Measurements from ENCODE around the gene LUZP2. TPM values are rescaled to one million over a fixed set of nuclear protein-coding genes. Genes with fewer than 3 reads are reported as not detected.

The LUZP2 gene
- total RNA-seq, 4 donors from 2014 or later, result under 0.01 TPM; not detected in 3

DNA sequence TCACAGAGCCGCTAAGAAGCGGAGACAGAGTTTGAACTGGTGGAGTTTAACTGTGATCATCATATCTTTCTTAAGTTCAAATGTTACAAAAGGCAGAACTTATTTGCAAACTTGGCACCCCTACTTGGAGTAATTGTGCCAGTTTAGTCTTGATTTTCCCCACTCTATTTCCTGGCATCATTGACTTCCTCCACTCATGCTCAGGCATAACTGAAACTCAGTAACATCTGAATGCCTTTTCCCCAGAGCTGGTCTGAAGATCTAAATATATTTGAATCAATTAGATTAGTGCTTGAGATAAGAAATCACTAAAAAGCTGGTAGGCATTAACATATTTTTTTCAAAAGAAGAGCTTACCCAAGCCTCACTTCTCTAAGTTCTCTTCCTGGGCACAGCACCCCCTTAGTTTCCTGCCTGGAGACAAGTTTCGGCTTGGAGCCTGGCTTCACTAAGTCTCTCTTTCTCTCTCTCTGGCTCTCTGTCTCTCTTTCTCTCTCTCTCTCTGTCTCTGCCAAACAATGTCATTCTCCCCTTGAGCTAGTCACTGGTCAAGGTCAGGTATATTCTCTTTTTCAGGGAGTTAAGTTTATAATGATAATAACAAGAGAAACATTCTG is 190.8 kb downstream of the LUZP2 start:
- TF ChIP-seq POLR2A (IDR thresholded peaks at IDR 0.05) (no peak), EP300 (IDR thresholded peaks at IDR 0.05) (no peak)
- TF ChIP-seq, protein P1, sequence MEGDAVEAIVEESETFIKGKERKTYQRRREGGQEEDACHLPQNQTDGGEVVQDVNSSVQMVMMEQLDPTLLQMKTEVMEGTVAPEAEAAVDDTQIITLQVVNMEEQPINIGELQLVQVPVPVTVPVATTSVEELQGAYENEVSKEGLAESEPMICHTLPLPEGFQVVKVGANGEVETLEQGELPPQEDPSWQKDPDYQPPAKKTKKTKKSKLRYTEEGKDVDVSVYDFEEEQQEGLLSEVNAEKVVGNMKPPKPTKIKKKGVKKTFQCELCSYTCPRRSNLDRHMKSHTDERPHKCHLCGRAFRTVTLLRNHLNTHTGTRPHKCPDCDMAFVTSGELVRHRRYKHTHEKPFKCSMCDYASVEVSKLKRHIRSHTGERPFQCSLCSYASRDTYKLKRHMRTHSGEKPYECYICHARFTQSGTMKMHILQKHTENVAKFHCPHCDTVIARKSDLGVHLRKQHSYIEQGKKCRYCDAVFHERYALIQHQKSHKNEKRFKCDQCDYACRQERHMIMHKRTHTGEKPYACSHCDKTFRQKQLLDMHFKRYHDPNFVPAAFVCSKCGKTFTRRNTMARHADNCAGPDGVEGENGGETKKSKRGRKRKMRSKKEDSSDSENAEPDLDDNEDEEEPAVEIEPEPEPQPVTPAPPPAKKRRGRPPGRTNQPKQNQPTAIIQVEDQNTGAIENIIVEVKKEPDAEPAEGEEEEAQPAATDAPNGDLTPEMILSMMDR (IDR thresholded peaks at IDR 0.05), result no peak
- Histone ChIP-seq H3K36me3 (no peaks in the 10 kb centered on the region), H3K4me1 (no peaks in the 10 kb centered on the region), H3K27ac (no peak overlapping the region), H3K27me3 (no peaks in the 10 kb centered on the region), H3K9me3 (no peaks in the 10 kb centered on the region), H3K4me3 (no peak overlapping the region)
- WGBS, 2 donors, result 90 to 92% methylated on average over 3 of the region's 3 CpGs
- DNase-seq (ENCODE audit: low spot score in 2 of 2), result no peak

GRCh38 chr11:24688981-24689380 is 192.1 kb downstream of the LUZP2 start:
- Histone ChIP-seq H3K4me1 (no peaks in the 10 kb centered on the region), H3K4me3 (no peak overlapping the region), H3K36me3 (no peaks in the 10 kb centered on the region), H3K27me3 (no peaks in the 10 kb centered on the region), H3K9me3 (no peaks in the 10 kb centered on the region), H3K27ac (no peak overlapping the region)
- TF ChIP-seq EP300 (IDR thresholded peaks at IDR 0.05), result no peak
- TF ChIP-seq, protein P1 (IDR thresholded peaks at IDR 0.05), result no peak
- no peak for TF ChIP-seq POLR2A (IDR thresholded peaks at IDR 0.05)
- WGBS, 2 donors, result 19 to 20% methylated on average over 2 of the region's 2 CpGs
- DNase-seq (ENCODE audit: low spot score in 2 of 2), result no peak

- 86 to 87% methylated on average over 3 of the region's 3 CpGs for WGBS, 2 donors
- TF ChIP-seq EP300 (IDR thresholded peaks at IDR 0.05) (no peak), POLR2A (IDR thresholded peaks at IDR 0.05) (no peak)
- TF ChIP-seq, protein P1 (IDR thresholded peaks at IDR 0.05), result no peak
- DNase-seq (ENCODE audit: low spot score in 2 of 2), result no peak
- no peaks in the 10 kb centered on the region for H3K4me1 ChIP-seq
- no peaks in the 10 kb centered on the region for H3K36me3 ChIP-seq
- H3K9me3 ChIP-seq, result peaks cover 0 to 6% (median 0%) of the 10 kb centered on the region in 4 donors
- no peaks in the 10 kb centered on the region for H3K27me3 ChIP-seq
- H3K27ac ChIP-seq, result no peak overlapping the region
- H3K4me3 ChIP-seq, result no peak overlapping the region
These were observed 200.8 kb downstream of the LUZP2 start for GRCh38 chr11:24697522-24698111.

GRCh38 chr11:24704716-24705115 is 207.9 kb downstream of the LUZP2 start:
- no peak for DNase-seq (ENCODE audit: low spot score in 2 of 2)
- Histone ChIP-seq H3K9me3 (no peaks in the 10 kb centered on the region), H3K36me3 (no peaks in the 10 kb centered on the region), H3K27me3 (no peaks in the 10 kb centered on the region), H3K4me3 (no peak overlapping the region), H3K4me1 (no peaks in the 10 kb centered on the region), H3K27ac (no peak overlapping the region)
- TF ChIP-seq, protein P1 (IDR thresholded peaks at IDR 0.05), result no peak
- TF ChIP-seq POLR2A (IDR thresholded peaks at IDR 0.05) (no peak), EP300 (IDR thresholded peaks at IDR 0.05) (no peak)

DNA sequence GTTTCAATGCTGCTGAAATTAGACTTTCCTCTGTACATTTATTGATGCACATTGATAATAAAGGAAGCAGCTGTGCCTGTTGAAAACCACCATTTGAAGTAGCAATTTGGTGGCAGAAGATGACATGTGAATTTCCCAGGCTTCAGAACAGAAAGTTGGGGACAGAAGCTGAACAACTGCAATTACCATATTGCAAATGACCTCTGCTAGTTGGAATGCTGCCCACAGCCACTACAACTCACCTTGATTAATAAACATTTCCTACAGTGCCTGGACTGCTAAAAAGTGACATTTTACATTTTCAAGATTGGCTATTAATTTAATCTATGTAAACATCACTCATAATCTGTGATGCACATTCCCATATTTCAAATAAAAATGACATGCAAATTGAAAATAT is 208.6 kb downstream of the LUZP2 start:
- DNase-seq (ENCODE audit: low spot score in 2 of 2), result no peak
- Histone ChIP-seq H3K4me1 (no peaks in the 10 kb centered on the region), H3K27me3 (no peaks in the 10 kb centered on the region), H3K27ac (no peak overlapping the region), H3K36me3 (no peaks in the 10 kb centered on the region), H3K9me3 (no peaks in the 10 kb centered on the region), H3K4me3 (no peak overlapping the region)
- TF ChIP-seq, protein P1 (IDR thresholded peaks at IDR 0.05), result no peak
- no peak for TF ChIP-seq EP300 (IDR thresholded peaks at IDR 0.05)
- TF ChIP-seq POLR2A (IDR thresholded peaks at IDR 0.05), result no peak

All from tibial nerve (tissue), 4 donors.